Chondrocyte (in vitro differentiated cells): Measurements from ENCODE around the gene SMIM10L1. TPM values are rescaled to one million over a fixed set of nuclear protein-coding genes. Genes with fewer than 3 reads are reported as not detected.
A peak's percentile ranks its signal among the peaks of the same experiment; 100 is the strongest.

Experiments
- DNase-seq: peaks from one replicate; pipeline ENCODE4 v3.0.0; 2021; ENCODE audit warnings: mixed read lengths, low spot score
- H3K27ac Mint-ChIP-seq: one replicate; pipeline ENCODE4 v1.8.0; 2021; ENCODE audit warnings: mild to moderate bottlenecking, moderate library complexity, mixed read lengths; ENCODE audit not compliant: unreplicated experiment
- H3K27me3 Mint-ChIP-seq: 2 replicates; pipeline ENCODE4 v1.8.0; 2021; ENCODE audit warnings: low read depth, mixed read lengths
- H3K36me3 Mint-ChIP-seq: 2 replicates; pipeline ENCODE4 v1.8.0; 2021; ENCODE audit warnings: low read depth, mixed read lengths
- H3K4me1 Mint-ChIP-seq: 2 replicates; pipeline ENCODE4 v1.8.0; 2021; ENCODE audit warnings: low read depth, mild to moderate bottlenecking, mixed read lengths
- H3K4me3 Mint-ChIP-seq: one replicate; pipeline ENCODE4 v1.8.0; 2021; ENCODE audit warnings: mild to moderate bottlenecking, moderate library complexity, mixed read lengths; ENCODE audit not compliant: unreplicated experiment
- H3K9me3 Mint-ChIP-seq: 2 replicates; pipeline ENCODE4 v1.8.0; 2021; ENCODE audit warnings: low read depth, mixed read lengths
- CTCF ChIP-seq: fragments of 200-600 bp; sonication (generic); IDR thresholded peaks from 2 replicates; pipeline ENCODE4 v1.5.0; 2021; ENCODE audit warnings: antibody characterized with exemption, mild to moderate bottlenecking, moderate library complexity
- total RNA-seq: library from RNA; stranded (reverse); gene quantifications from 3 replicates; pipeline ENCODE4 v1.2.1, GENCODE V29; 2021

SMIM10L1 gene
- total RNA-seq, 1 donor from 2014 or later: 12.2 TPM

- Mint-ChIP-seq H3K27ac (no peak overlapping the region), H3K36me3 (peaks cover 2% of the 10 kb centered on the region), H3K4me1 (peaks cover 6% of the 10 kb centered on the region), H3K4me3 (no peak overlapping the region), H3K9me3 (no peaks in the 10 kb centered on the region), H3K27me3 (no peaks in the 10 kb centered on the region)
- TF ChIP-seq CTCF: no peak
- DNase-seq: no peak
Measured at GRCh38 chr12:11150832-11151231, 20.2 kb upstream of the SMIM10L1 start.

GRCh38 chr12:11152725-11153124 lies 18.3 kb upstream of the SMIM10L1 start:
- Mint-ChIP-seq H3K9me3 (peaks cover 6% of the 10 kb centered on the region), H3K27ac (no peak overlapping the region), H3K4me1 (peaks cover 6% of the 10 kb centered on the region), H3K36me3 (peaks cover 2% of the 10 kb centered on the region), H3K4me3 (no peak overlapping the region), H3K27me3 (no peaks in the 10 kb centered on the region)
- DNase-seq: no peak
- TF ChIP-seq CTCF: no peak

- H3K36me3 Mint-ChIP-seq: peaks cover 2% of the 10 kb centered on the region
- no peak overlapping the region for H3K4me3 Mint-ChIP-seq
- no peak for DNase-seq
- TF ChIP-seq CTCF: no peak
- H3K4me1 Mint-ChIP-seq: peaks cover 14% of the 10 kb centered on the region
- peaks cover 6% of the 10 kb centered on the region for H3K9me3 Mint-ChIP-seq
- H3K27me3 Mint-ChIP-seq: no peaks in the 10 kb centered on the region
- no peak overlapping the region for H3K27ac Mint-ChIP-seq
Measured at GRCh38 chr12:11154400-11154925, 16.5 kb upstream of the SMIM10L1 start.

- Mint-ChIP-seq H3K9me3 (peaks cover 6% of the 10 kb centered on the region), H3K27me3 (no peaks in the 10 kb centered on the region), H3K27ac (peak overlapping the region; percentile 60), H3K4me1 (peaks cover 23% of the 10 kb centered on the region), H3K36me3 (no peaks in the 10 kb centered on the region), H3K4me3 (no peak overlapping the region)
- TF ChIP-seq CTCF: no peak
- no peak for DNase-seq
Measured at GRCh38 chr12:11158885-11159444, 12.0 kb upstream of the SMIM10L1 start.

- TF ChIP-seq CTCF: no peak
- Mint-ChIP-seq H3K27me3 (no peaks in the 10 kb centered on the region), H3K9me3 (no peaks in the 10 kb centered on the region), H3K4me3 (no peak overlapping the region), H3K27ac (no peak overlapping the region), H3K36me3 (peaks cover 3% of the 10 kb centered on the region), H3K4me1 (peaks cover 23% of the 10 kb centered on the region)
- no peak for DNase-seq
Measured at GRCh38 chr12:11162502-11162901, 8.5 kb upstream of the SMIM10L1 start.
